Measurements from ENCODE around the gene MMP15. TPM values are rescaled to one million over a fixed set of nuclear protein-coding genes. Genes with fewer than 3 reads are reported as not detected.

Gene MMP15
- total and polyA plus RNA-seq, 4 donors: 7.0 to 38.8 (median 21.4) TPM

DNA sequence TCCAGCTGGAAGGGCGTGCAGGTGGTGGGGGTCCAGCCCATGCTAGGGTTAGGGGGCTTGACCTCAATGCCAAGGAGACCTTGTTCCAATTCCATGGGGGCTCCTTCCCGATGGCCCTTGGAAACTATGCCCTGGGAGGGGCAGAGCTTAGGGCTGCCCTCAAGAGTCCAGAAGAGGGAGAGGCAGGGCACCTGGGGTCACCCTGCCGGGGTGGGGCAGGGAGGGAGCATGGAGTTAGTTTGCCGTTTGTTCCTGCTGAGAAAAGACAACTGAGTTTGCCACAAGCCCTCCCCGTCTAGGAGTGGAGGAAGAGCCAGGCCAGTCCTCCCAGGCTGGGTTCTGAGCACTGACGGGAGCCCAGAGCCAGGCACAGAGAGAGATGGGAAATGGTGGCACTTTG, 21.4 kb downstream of the MMP15 start:
- Histone ChIP-seq H3K4me3 (ENCODE audit: low read depth in 1 of 3, low read length in 3 of 3) (no peak overlapping the region), H3K9ac (ENCODE audit: low read depth in 1 of 2, low read length in 2 of 2) (no peak overlapping the region)

DNA sequence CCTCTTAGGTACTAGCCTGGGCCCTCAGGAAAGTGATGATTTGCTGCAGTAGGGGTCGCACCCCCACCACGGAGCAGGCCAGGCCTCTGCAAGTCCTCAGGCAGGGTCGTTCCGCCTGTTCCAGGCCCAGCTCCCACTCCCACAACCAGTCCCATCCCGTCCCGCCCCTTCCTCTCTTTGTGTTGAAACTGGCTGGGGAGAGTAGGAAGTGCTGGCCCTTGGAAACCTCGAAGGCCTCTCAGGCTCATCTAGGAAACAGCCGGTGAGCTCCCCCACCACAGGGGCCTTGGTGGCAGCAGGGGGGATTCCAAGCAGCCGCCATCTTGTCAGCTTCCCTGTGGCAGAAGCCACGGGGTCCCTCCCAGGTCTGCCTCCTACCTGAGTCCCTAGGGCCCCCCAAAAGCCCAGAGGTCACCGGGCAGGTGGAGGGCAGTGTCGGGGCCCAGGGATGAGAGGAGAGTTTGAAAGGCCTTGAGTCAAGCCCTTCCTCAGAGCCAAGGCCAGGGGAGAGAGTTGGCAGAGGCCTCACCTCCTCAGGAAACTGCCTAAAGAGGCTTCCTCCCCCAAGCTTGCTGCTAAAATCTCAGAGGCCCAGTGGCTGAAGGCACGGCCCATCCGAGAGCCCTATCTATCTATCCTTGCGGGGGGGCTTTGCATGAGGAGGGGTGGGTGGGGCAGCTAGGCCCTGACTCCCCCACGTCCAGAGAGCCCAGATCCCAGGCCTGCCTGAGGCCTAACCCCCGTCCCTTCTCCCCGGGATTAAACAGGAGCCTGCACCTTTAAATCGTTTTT, 22.2 kb downstream of the MMP15 start:
- H3K4me3 ChIP-seq (ENCODE audit: low read depth in 1 of 3, low read length in 3 of 3): no peak overlapping the region
- DNase-seq (ENCODE audit: low spot score): no peak
- peaks cover 0 to 20% (median 7%) of the 10 kb centered on the region in 4 donors for H3K36me3 ChIP-seq (ENCODE audit: control insufficient read depth in 4 of 4, insufficient read depth in 3 of 4, low read depth in 1 of 4, low read length in 3 of 4)
- no peak overlapping the region for H3K9ac ChIP-seq (ENCODE audit: low read depth in 1 of 2, low read length in 2 of 2)
- TF ChIP-seq, protein P1, sequence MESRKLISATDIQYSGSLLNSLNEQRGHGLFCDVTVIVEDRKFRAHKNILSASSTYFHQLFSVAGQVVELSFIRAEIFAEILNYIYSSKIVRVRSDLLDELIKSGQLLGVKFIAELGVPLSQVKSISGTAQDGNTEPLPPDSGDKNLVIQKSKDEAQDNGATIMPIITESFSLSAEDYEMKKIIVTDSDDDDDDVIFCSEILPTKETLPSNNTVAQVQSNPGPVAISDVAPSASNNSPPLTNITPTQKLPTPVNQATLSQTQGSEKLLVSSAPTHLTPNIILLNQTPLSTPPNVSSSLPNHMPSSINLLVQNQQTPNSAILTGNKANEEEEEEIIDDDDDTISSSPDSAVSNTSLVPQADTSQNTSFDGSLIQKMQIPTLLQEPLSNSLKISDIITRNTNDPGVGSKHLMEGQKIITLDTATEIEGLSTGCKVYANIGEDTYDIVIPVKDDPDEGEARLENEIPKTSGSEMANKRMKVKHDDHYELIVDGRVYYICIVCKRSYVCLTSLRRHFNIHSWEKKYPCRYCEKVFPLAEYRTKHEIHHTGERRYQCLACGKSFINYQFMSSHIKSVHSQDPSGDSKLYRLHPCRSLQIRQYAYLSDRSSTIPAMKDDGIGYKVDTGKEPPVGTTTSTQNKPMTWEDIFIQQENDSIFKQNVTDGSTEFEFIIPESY (IDR thresholded peaks at IDR 0.05): no peak
- TF ChIP-seq JUND (IDR thresholded peaks at IDR 0.05) (no peak), NR2F2 (IDR thresholded peaks at IDR 0.05) (no peak), RXRA (IDR thresholded peaks at IDR 0.05) (no peak), EGR1 (IDR thresholded peaks at IDR 0.05; ENCODE audit: low read depth in 2 of 2) (no peak)
- TF ChIP-seq, protein P2, sequence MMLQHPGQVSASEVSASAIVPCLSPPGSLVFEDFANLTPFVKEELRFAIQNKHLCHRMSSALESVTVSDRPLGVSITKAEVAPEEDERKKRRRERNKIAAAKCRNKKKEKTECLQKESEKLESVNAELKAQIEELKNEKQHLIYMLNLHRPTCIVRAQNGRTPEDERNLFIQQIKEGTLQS (IDR thresholded peaks at IDR 0.05): no peak
- no peaks in the 10 kb centered on the region for H3K27me3 ChIP-seq (ENCODE audit: control insufficient read depth in 4 of 4, insufficient read depth in 4 of 4, low read length in 3 of 4)
- 77% methylated on average over 19 of the region's 19 CpGs for WGBS
- H3K27ac ChIP-seq (ENCODE audit: low read depth in 1 of 2, low read length in 2 of 2): no peak overlapping the region
- no peaks in the 10 kb centered on the region for H3K9me3 ChIP-seq (ENCODE audit: control insufficient read depth in 4 of 4, low read length in 3 of 4)
- H3K4me1 ChIP-seq (ENCODE audit: control insufficient read depth in 4 of 4, insufficient read depth in 4 of 4, low read length in 3 of 4): peaks cover 0 to 9% (median 5%) of the 10 kb centered on the region in 4 donors

More for the DNA sequence above, 21.4 kb downstream of the MMP15 start:
- Histone ChIP-seq H3K4me1 (ENCODE audit: control insufficient read depth in 4 of 4, insufficient read depth in 4 of 4, low read length in 3 of 4) (peaks cover 0 to 9% (median 5%) of the 10 kb centered on the region in 4 donors), H3K27ac (ENCODE audit: low read depth in 1 of 2, low read length in 2 of 2) (no peak overlapping the region), H3K36me3 (ENCODE audit: control insufficient read depth in 4 of 4, insufficient read depth in 3 of 4, low read depth in 1 of 4, low read length in 3 of 4) (peaks cover 2 to 28% (median 10%) of the 10 kb centered on the region in 4 donors), H3K9me3 (ENCODE audit: control insufficient read depth in 4 of 4, low read length in 3 of 4) (no peaks in the 10 kb centered on the region), H3K27me3 (ENCODE audit: control insufficient read depth in 4 of 4, insufficient read depth in 4 of 4, low read length in 3 of 4) (no peaks in the 10 kb centered on the region)
- no peak for DNase-seq (ENCODE audit: low spot score)
- 70% methylated on average over 6 of the region's 6 CpGs for WGBS
- TF ChIP-seq EGR1 (IDR thresholded peaks at IDR 0.05; ENCODE audit: low read depth in 2 of 2) (no peak), FOXA1 (IDR thresholded peaks at IDR 0.05) (no peak)
- TF ChIP-seq, protein P2 (IDR thresholded peaks at IDR 0.05): no peak

DNA sequence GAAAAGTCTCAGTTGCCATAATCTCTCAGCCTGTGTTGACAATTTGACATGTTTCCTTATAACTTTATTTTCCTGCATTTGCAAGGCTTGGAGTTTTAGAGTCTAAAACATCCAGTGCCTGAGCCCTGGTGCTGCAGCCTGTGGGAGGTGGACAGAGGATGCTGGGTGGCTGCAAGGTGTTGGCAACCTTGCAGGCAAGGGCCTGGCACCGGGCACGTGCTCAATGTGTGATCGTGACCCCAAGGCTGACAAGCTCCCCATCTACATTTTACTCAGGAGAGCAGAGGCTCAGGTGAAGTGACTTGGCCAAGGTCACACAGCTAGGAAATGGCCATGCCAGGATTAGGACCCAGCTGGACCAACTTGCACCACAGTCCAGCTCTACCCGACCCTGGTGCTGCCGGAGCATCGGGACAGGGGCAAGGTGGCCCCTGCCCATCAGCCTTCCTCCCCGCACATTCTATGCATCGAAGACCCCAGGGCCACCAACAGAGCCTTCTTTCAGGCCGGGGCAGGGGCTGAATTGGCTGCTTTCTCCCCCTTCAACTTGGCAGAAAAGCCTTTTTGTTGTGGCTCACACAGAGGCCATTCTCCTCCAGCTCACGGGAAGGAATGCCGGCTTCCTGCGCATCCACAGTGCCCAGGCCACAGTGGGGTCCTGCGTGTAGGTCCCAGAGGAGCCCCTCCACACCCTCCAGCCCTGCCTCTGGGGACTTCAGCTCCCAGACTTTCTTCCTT, 23.1 kb downstream of the MMP15 start:
- Histone ChIP-seq H3K27ac (ENCODE audit: low read depth in 1 of 2, low read length in 2 of 2) (no peak overlapping the region), H3K9me3 (ENCODE audit: control insufficient read depth in 4 of 4, low read length in 3 of 4) (no peaks in the 10 kb centered on the region), H3K9ac (ENCODE audit: low read depth in 1 of 2, low read length in 2 of 2) (no peak overlapping the region), H3K4me1 (ENCODE audit: control insufficient read depth in 4 of 4, insufficient read depth in 4 of 4, low read length in 3 of 4) (peaks cover 0 to 7% (median 2%) of the 10 kb centered on the region in 4 donors), H3K36me3 (ENCODE audit: control insufficient read depth in 4 of 4, insufficient read depth in 3 of 4, low read depth in 1 of 4, low read length in 3 of 4) (peaks cover 0 to 11% (median 3%) of the 10 kb centered on the region in 4 donors), H3K4me3 (ENCODE audit: low read depth in 1 of 3, low read length in 3 of 3) (no peak overlapping the region), H3K27me3 (ENCODE audit: control insufficient read depth in 4 of 4, insufficient read depth in 4 of 4, low read length in 3 of 4) (no peaks in the 10 kb centered on the region)
- no peak for DNase-seq (ENCODE audit: low spot score)
- WGBS: 87% methylated on average over 13 of the region's 13 CpGs
- no peak for TF ChIP-seq NR2F2 (IDR thresholded peaks at IDR 0.05)
- TF ChIP-seq TAF1 (conservative IDR thresholded peaks at IDR 0.05): no peak
- TF ChIP-seq, protein P3, sequence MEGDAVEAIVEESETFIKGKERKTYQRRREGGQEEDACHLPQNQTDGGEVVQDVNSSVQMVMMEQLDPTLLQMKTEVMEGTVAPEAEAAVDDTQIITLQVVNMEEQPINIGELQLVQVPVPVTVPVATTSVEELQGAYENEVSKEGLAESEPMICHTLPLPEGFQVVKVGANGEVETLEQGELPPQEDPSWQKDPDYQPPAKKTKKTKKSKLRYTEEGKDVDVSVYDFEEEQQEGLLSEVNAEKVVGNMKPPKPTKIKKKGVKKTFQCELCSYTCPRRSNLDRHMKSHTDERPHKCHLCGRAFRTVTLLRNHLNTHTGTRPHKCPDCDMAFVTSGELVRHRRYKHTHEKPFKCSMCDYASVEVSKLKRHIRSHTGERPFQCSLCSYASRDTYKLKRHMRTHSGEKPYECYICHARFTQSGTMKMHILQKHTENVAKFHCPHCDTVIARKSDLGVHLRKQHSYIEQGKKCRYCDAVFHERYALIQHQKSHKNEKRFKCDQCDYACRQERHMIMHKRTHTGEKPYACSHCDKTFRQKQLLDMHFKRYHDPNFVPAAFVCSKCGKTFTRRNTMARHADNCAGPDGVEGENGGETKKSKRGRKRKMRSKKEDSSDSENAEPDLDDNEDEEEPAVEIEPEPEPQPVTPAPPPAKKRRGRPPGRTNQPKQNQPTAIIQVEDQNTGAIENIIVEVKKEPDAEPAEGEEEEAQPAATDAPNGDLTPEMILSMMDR (IDR thresholded peaks at IDR 0.05; ENCODE audit: low read depth, low read length, missing input control): no peak
- TF ChIP-seq YY1 (IDR thresholded peaks at IDR 0.05): no peak
- TF ChIP-seq HNF4G (IDR thresholded peaks at IDR 0.05): no peak
- TF ChIP-seq, protein P1 (IDR thresholded peaks at IDR 0.05): no peak
- TF ChIP-seq FOXA2 (IDR thresholded peaks at IDR 0.05): no peak
- TF ChIP-seq EGR1 (IDR thresholded peaks at IDR 0.05; ENCODE audit: low read depth in 2 of 2): no peak
- no peak for TF ChIP-seq GABPA (IDR thresholded peaks at IDR 0.05 in 1 of 2, conservative IDR thresholded peaks at IDR 0.05 in 1 of 2)
- TF ChIP-seq RXRA (IDR thresholded peaks at IDR 0.05): no peak
- TF ChIP-seq, protein P2 (IDR thresholded peaks at IDR 0.05): no peak
- TF ChIP-seq HNF4A (conservative IDR thresholded peaks at IDR 0.05): no peak
- TF ChIP-seq JUND (IDR thresholded peaks at IDR 0.05): no peak
- no peak for TF ChIP-seq FOXA1 (IDR thresholded peaks at IDR 0.05)

All from liver (tissue), 9 donors.